Measurements from ENCODE around the gene TECPR1.

DNA sequence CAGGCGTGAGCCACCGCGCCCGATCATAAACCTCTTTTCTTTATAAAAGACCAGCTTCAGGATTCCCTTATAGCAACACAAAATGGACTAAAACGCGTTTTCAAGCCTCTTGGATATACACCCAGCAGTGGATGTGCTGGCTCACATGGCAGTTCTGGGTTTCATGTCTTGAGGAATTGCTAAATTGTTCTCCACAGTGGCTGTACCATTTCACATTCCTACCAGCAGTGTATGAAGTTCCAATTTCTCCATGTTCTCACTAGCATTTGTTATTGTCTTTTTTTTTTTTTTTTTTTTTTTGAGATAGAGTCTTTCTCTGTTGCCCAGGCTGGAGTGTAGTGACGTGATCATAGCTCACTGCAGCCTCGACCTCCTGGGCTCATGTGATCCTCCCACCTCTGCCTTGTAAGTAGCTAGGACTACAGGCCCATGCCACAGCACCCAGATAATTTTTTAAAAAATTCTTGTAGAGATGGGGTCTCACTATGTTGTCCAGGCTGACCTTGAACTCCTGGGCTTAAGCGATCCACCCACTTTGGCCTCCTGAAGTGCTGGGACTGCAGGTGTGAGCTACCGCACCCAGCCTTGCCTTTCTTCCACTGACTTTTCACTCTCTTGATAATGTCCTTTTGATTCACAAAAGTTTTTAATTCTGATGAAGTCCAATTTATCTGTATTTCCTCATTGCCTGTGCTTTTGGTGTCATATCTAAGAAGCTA lies 17.4 kb downstream of the TECPR1 start:
- TF ChIP-seq CTCF (IDR thresholded peaks at IDR 0.05) (no peak), POLR2A (IDR thresholded peaks at IDR 0.05) (no peak)
